GM19025 (cell line): ENCODE results near the gene CFTR.
"Not testable (repeated sequence)": the region's sequence is repeated elsewhere in the genome, so short reads cannot be mapped to it uniquely, and the experiment has no call there.

Experiments
- ATAC-seq: cut with Tn5 transposase; IDR thresholded peaks from one replicate; pipeline ENCODE4 v1.9.1; 2021; ENCODE audit warnings: mild to moderate bottlenecking, low read depth, moderate library complexity; ENCODE audit not compliant: unreplicated experiment

CFTR gene

DNA sequence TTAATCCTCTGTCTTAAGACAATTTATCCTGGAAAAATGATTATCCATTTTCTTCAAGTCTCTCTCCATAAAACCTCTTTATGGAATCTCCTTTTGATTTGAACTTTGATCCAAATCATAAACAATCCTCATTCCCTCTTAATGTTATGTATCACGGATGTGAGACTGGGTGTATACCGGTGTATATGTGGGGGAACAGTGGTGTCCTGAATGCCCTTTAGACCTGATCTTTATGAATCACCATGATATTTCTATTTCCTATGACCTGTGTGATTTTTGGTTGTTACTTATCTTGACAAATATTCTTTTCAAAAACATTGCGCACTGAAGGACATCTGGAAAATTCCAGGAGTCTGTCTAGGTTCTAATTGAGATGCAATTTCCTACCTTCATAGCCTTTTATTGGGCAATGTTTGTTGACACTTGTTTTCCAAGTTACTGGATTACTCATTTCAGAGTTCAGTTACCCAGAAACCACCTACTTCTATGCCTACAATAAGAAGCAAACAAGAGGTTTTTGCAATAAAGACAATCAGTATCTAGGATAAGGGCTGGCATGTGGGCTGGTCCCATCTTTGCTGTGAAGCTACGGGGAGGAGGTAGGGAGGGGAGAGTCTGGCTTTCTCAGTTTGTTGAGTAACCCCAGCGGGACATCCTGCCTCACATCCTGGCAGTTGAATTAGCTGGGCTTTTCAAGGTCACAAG, 203.0 kb downstream of the CFTR start:
- ATAC-seq = no peak

DNA sequence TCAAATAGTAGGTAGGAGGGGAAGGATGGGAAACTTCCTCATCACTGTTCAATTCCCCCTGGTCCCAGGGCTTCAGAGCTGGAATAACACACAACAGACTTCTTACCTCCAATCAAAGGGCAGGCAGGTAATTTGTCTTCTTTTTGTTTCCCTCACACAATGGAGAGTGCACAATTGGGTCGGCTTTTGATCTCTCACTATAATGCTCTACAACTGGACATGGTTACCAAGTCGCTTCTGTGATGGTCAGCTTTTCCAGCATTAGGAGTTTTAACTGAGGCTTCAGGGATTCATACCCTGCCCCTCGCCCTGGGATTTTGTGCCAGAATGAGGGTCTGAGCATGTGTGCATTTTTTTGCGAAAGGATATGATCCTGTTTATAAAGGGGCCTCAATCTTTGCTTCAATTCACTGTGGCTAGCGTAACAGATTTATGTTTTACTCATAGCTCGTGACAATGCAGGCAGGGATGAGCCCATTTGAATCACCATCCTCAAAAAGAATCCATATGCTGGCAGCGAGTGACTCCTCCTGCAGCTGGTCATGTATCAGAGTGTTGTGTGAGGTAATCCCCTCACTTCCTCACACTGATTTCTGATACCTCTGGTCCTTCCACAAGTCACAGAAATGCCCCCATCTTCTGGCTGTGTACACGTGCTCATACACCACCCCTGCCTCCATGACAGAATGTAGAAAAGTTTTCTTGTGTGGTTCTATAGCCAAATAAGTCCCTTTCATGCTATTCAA, 203.8 kb downstream of the CFTR start:
- no peak for ATAC-seq

DNA sequence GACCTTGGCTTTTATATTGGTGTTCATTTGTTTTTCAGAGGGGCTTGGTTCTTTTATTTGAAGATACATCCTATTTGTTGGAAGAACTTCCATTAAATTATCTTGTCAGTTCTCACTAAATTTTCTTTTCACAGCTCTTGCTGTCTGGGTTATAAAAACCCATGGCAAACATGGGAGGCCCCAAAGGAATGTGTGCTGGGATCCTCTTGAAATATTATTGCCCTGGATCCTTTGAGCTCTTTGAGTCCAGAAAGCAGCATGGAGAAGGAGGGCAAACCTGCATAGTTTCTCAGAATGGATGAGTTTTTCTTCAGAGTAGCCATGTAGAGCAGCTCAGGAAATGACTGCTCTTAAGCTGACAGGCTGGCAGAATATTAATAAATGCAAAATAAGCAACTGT, 206.0 kb downstream of the CFTR start:
- no peak for ATAC-seq

DNA sequence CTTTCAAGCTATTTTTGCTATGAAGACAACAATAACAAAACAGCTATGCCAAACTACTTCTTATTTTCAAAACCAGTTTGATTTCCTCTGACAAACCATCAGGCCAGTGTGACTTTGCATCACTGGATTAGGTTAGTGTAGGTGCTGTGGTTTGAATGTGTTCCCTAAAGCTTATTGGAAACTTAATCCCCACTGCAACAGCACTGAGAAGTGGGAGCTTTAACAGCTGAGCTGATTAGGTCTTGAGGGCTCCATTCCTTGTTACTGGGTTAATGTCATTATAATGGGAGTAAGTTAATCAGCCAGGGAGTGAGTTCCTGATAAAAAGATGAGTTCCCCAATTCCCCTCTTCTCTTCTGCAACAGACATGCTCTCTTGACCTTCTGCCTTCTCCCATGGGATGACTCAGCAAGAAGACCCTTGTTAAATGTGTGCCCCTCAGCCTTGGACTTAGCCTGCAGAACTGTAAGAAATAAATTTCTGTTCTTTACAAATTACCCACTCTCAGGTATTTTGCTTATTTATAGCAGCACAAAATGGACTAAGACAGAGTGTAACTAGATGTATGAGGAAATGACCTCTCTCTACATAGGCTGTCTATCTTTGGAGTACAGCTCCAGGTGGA, 206.6 kb downstream of the CFTR start:
- no peak for ATAC-seq

DNA sequence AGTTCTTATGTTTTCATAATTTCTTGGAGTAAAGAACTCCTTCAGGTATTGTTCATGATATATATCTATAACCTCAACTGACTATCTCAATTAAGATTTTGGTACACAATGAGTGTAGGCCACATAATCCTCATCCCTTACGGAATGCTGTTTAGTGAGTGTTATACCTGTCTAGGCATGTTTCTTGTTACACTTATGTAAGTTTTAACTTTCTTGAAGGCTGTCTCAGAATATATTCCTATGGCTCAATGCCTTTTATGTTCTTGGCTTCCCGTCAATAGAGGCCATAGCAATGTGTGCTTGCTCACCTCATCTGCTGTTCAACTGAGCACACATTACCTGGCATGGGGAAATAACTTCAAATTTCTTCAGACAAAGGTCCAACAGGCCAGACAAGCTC, 208.3 kb downstream of the CFTR start:
- no peak for ATAC-seq

DNA sequence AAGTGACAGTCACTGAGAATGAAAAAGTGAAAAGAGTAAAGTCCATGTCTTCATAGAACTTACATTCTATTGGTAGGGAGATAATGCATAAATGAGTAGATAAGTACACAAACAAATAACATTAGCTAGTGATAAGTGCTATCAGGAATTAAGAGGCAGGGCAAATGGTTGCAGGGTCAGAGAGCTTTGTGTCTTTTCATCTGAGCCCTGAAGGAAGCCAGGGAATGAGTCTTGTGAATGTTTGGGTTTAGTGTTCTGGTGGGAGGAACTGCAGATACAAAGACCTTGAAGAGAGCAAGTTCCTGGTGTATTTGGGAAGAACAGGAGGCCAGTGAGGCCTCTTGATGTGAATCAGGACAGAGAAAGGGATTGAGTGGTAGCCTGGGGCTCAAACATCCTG, 209.6 kb downstream of the CFTR start:
- ATAC-seq = no peak

DNA sequence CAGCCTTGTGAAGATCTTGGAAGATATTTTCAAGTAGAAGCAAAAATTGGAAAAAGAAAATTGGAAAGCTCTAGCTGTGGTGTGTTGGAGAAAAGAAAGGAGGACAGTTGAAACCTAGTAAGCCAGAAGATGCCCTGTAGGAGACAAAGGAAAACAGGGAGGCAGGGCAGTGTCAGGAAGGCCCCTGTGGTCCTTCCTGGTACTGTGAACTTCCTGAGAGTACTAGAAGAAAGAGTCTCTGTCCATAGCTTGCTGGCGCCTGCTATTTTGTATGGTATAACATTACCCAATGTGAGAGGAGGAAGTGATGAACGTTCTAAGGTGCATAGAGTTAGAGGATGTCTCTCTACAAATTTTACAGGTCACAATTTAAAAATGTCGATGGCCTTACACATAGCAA, 210.3 kb downstream of the CFTR start:
- no peak for ATAC-seq

DNA sequence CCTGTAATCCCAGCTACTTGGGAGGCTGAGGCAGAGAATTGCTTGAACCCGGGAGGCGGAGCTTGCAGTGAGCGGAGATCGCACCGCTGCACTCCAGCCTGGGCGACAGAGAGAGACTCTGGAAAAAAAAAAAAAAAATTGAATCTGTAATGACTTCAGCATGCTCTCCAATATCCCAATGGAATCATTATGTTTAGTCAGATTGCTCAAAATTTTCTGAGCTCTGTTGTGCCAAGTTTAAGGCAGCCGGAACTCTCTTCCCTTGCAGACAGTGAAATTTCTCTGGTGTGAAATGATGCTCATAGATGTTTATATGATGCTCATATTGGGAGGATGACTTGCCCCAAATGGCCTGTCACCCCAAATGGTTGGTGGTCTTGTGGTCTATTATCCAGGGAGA, 212.5 kb downstream of the CFTR start:
- ATAC-seq = no peak

DNA sequence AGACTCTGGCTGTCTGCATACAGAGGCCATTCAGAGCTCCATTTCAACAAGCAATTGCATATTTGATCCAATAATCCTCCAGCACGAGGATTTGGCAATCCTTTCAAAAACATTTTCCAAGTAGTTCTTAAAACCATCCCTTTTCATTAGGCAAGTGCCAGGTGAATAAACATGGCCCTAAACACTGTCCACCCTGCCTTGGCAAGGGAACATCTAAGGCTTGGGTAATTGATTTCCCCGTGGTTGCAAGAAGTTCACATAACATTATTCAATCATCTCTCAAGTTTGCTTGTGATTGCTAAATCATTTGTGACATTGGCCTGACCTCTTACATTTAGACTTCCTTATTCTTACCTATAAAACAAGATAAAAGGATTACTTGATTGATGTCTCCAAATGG, 218.2 kb downstream of the CFTR start:
- no peak for ATAC-seq

DNA sequence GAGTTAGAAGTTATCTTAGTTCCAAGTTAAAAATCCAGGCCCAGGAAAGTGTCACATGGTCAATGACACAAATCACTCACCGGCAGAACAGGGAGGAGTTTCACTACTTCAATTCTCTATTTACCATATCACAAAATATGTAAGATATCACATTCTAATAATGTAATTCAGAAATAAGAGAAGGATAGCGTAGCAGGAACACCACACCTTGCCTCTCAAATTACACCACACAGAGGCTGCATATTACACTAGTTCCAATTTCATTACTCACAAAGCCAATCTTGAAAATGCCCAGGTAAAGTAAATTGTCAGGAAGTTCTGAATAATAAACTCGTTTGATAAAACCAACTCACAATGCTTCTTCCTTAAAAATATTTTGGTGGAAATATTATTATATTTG, 224.2 kb downstream of the CFTR start:
- ATAC-seq = no peak

DNA sequence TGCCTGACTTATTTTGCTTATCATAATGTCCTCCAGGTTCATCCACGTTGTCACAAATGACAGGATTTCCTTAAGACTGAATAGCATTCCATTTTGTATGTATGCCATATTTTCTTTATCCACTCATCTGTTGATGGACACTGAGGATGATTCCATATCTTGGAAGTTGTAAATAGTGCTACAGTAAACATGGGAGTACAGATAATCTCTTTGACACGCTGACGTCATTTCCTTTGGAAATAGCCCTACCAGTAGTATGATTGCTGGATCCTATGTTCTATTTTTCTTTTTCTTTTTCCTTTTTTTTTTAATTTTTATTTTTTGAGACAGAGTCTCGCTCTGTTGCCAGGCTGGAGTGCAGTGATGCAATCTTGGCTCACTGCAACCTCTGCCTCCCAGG, 225.8 kb downstream of the CFTR start:
- ATAC-seq = no peak

DNA sequence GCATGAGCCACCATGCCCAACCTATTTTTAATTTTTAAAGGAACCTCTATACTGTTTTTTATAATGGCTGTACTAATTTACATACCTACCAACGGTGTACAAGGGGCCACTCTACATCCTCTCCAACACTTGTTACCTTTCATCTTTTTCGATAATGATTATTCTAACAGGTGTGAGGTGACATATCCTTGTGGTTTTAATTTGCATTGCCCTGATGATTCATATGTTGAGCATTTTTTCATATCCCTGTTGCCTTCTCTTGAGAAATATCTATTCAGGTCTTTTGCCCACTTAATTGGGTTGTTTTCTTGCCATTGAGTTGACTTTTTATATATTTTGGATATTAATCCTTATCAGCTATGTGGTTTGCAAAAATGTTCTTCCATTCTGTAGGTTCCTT, 226.4 kb downstream of the CFTR start:
- ATAC-seq = no peak

DNA sequence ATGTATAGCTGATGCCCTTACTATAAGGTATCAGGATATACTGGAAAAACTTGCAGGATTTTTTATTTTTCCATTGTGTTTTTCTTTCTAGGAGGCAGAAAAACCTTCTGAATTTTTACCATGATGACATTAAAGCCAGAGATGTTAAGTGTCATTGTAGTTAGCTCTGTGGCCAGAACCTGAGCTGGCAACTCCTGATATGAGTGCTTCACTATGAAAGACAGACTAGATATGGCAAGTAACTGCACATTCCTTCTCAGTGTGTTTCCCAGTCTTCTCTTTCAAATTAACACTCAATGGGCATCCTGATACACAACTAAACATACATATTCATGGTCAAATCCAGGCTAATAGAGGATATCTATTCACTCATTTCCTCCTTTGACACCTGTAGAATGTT, 227.3 kb downstream of the CFTR start:
- no peak for ATAC-seq

DNA sequence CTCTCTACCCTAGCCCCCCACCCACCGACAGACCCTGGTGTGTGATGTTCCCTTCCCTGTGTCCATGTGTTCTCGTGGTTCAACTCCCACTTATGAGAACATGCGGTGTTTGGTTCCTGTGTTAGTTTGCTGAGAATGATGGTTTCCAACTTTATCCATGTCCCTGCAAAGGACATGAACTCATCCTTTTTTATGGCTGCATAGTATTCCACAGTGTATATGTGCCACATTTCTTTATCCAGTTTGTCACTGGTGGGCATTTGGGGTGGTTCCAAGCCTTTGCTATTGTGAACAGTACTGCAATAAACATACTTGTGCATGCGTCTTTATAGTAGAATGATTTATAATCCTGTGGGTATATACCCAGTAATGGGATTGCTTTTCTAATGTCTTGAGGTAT, 228.3 kb downstream of the CFTR start:
- not testable (repeated sequence) for ATAC-seq

DNA sequence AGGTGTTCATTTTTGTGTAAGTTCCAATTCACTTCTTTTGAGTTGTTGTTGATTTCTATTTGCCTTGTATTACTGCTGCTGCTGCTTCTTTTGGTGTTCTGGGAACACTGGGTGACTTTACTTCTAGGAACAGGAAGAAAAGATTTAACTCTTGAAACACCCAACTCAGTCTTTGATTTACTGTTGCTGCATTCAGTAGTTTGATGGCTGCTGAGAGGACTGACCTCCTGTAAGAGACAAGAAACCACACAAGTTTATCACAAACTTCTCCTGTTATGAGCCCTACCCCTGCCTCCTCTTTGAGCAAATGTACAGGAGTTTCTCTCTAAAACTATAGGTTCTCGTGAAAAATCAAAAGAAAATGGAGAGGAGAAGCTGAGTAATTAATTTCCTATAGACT, 231.7 kb downstream of the CFTR start:
- ATAC-seq = no peak

DNA sequence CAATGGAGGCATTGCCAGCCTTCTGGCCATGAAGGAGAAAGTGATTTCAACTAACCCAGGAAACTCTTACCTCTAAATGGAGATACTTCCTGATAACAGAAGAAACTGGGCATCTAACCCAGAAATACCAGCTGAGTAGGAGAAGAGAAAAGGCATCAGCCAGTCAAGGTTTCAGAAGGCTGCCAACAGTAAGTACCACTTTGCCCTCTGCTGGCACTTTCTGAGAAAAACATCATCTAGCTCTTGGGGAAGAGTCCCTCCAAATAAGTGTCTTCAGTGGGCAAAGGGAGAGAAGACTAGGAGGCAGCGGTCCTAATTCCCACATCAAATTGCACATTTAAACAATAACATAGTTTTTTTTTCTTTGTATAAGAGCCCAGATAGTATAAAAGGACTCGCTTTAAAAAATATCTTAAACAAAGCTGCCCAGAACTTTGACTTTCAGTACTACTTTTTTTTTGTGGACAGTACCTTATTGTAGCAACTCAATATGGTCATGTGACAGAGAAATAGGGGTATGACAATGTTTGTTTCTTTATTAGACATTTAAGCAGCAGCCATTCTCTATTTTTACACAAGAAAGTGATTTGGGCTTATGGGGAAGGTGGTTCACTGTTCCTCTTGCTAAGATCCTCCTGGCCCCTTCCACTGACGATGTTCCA, 236.1 kb downstream of the CFTR start:
- ATAC-seq = no peak

DNA sequence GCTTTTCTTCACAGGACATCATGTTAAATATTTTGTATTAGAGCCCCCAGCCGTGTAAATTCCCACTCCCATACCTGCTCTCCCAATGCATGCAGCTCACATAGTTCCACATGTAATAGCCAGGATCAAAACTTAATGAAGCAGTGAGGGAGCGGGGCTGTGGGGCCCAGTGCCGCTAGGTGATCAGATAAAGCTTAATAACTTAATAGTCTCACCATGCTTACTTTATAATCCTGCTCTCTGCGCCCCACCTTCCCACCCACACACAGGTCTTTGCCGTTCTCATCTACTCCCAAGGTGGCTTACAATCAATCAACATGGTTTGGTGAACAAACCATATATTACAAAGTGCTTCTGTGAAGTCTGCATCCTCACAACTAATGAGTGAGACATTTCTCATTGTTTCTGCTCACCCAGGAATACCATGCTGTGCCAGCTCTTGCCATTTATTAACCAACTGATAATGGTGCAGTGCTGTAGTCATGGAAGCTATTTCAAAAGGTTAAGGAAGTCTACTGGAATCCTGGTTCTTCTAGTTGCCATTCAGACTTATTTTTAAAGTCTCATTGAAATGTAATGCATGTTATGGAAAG, 237.0 kb downstream of the CFTR start:
- no peak for ATAC-seq

DNA sequence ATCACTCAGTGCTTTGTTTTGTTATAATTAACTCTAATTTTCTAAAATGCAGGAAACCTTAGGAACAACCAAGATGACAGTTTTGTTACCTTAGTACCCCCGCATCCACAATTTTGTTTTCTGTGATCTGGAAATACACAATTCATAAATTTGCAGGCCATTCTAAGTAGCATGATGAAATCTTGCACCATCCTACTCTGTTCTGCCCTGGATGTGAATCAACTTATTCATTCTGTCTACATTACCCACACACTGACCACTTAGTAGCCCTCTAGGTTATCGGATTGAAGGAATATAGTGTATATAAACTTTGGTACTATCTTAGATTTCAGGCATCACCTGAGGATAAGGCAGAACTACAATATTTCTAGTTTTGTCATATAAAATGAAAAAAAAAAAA, 237.5 kb downstream of the CFTR start:
- ATAC-seq = no peak
